ENCODE data around the gene CSNK1A1. TPM values are rescaled to one million over a fixed set of nuclear protein-coding genes. Genes with fewer than 3 reads are reported as not detected.
"Not testable (repeated sequence)": the region's sequence is repeated elsewhere in the genome, so short reads cannot be mapped to it uniquely, and the experiment has no call there.

Gene CSNK1A1
- polyA plus RNA-seq, 2 of the 4 experiments (the other 2 are of a cell fraction), result 123 to 218 TPM

- CTCF ChIA-PET, result interaction anchor here (1.0 to 5.3 kb wide), 6 partner anchors 37 to 104 kb away, joined by 3 to 16 read pairs (median 4); partner anchors contain the start of gene CSNK1A1
- POLR2A ChIA-PET, result interaction anchor here (1.0 kb wide), 1 partner anchor 37 kb away, joined by 3 read pairs; the partner anchor contains the start of gene CSNK1A1
- DNase-seq (ENCODE audit: low read depth in 1 of 2, low spot score in 1 of 2) (no peak), ATAC-seq (no peak), FAIRE-seq (no peak)
- Histone ChIP-seq H3K4me3 (no peak overlapping the region), H3K4me2 (no peak overlapping the region), H3K27ac (no peak overlapping the region), H3K9me3 (no peaks in the 10 kb centered on the region), H3K4me1 (peaks cover 47% of the 10 kb centered on the region)
- TF ChIP-seq HOXB5 (CRISPR knock-in tag; IDR thresholded peaks at IDR 0.05) (no peak), CHD2 (IDR thresholded peaks at IDR 0.05; ENCODE audit: low read length, partially characterized antibody) (no peak), ZNF302 (CRISPR knock-in tag; IDR thresholded peaks at IDR 0.05) (no peak), BCL3 (IDR thresholded peaks at IDR 0.05) (no peak), NPAS2 (CRISPR knock-in tag; IDR thresholded peaks at IDR 0.05; ENCODE audit: borderline replicate concordance) (no peak), ATOH8 (CRISPR knock-in tag; IDR thresholded peaks at IDR 0.05; ENCODE audit: low read depth) (no peak), HMGXB4 (CRISPR knock-in tag; IDR thresholded peaks at IDR 0.05; ENCODE audit: borderline replicate concordance) (no peak), BHLHE40 (IDR thresholded peaks at IDR 0.05; ENCODE audit: low read depth, low read length) (no peak), HDAC2 (IDR thresholded peaks at IDR 0.05) (no peak), MAX (IDR thresholded peaks at IDR 0.05) (no peak), TP53 (CRISPR knock-in tag; IDR thresholded peaks at IDR 0.05) (no peak), CBX2 (IDR thresholded peaks at IDR 0.05; ENCODE audit: borderline replicate concordance, low read depth) (no peak), RNF2 (IDR thresholded peaks at IDR 0.05; ENCODE audit: borderline replicate concordance, low read depth) (no peak)
- WGBS (ENCODE audit: missing lambda C conversion rate), result 89% methylated on average over 1 of the region's 1 CpG
Measured at GRCh38 chr5:149514512-149514911, 36.7 kb downstream of the CSNK1A1 start.

- 88% methylated on average over 11 of the region's 11 CpGs for WGBS (ENCODE audit: missing lambda C conversion rate)
- H3K9me3 ChIP-seq; H3K27ac ChIP-seq; POLR2A ChIA-PET; H3K4me2 ChIP-seq; ATAC-seq; DNase-seq (ENCODE audit: low read depth in 1 of 2, low spot score in 1 of 2); FAIRE-seq; H3K4me3 ChIP-seq: not testable (repeated sequence)
- H3K4me1 ChIP-seq, result peaks cover 36% of the 10 kb centered on the region
- CTCF ChIA-PET, result interaction anchor here (1.6 to 5.3 kb wide), 3 partner anchors 38 to 78 kb away, joined by 3 to 16 read pairs (median 4); partner anchors contain the start of gene CSNK1A1
Measured at GRCh38 chr5:149513372-149513947, 37.8 kb downstream of the CSNK1A1 start.

- no peak for FAIRE-seq
- ATAC-seq, result no peak
- POLR2A ChIA-PET, result no interaction called here
- CTCF ChIA-PET, result interaction anchor here (0.6 to 3.9 kb wide), 7 partner anchors 12 to 128 kb away, joined by 3 to 19 read pairs (median 4); partner anchors contain the start of gene CSNK1A1
- no peak overlapping the region for H3K4me2 ChIP-seq
- H3K4me3 ChIP-seq, result no peak overlapping the region
- H3K27ac ChIP-seq, result no peak overlapping the region
- H3K9me3 ChIP-seq, result no peaks in the 10 kb centered on the region
- no peak for DNase-seq (ENCODE audit: low read depth in 1 of 2, low spot score in 1 of 2)
- 90% methylated on average over 1 of the region's 1 CpG for WGBS (ENCODE audit: missing lambda C conversion rate)
- H3K4me1 ChIP-seq, result peaks cover 6% of the 10 kb centered on the region; the same call in 2 of the 3 replicates
- TF ChIP-seq NPAS2 (CRISPR knock-in tag; IDR thresholded peaks at IDR 0.05; ENCODE audit: borderline replicate concordance) (no peak), EHF (CRISPR knock-in tag; IDR thresholded peaks at IDR 0.05) (no peak), REST (IDR thresholded peaks at IDR 0.05) (no peak), PBX3 (IDR thresholded peaks at IDR 0.05) (no peak), E2F6 (IDR thresholded peaks at IDR 0.05; ENCODE audit: borderline replicate concordance, low read depth) (no peak), USF2 (IDR thresholded peaks at IDR 0.05) (no peak), FOSB (CRISPR knock-in tag; IDR thresholded peaks at IDR 0.05) (no peak), SMC3 (IDR thresholded peaks at IDR 0.05) (no peak), TFCP2L1 (CRISPR knock-in tag; IDR thresholded peaks at IDR 0.05) (no peak), CHD4 (IDR thresholded peaks at IDR 0.05; ENCODE audit: borderline replicate concordance) (no peak)
Measured at GRCh38 chr5:149510136-149510535, 41.1 kb downstream of the CSNK1A1 start.

Measured in A549 (cell line).